K562 (cell line): Measurements from ENCODE around the gene SDC3. TPM values are rescaled to one million over a fixed set of nuclear protein-coding genes. Genes with fewer than 3 reads are reported as not detected.
A peak's percentile ranks its signal among the peaks of the same experiment; 100 is the strongest.

Source experiments
- ATAC-seq: fragments of 200-7000 bp; cut with Tn5 transposase; 3 replicates; pipeline ENCODE4 v1.9.1; 2020; ENCODE audit warnings: moderate library complexity
- Bru-seq: library from RNA; stranded (reverse); fragments of 400-500 nt; gene quantifications from one replicate; lab custom pipeline; 2021; lab: Mats Ljungman, UMichigan
- BruChase-seq, 2 experiments: library from RNA; stranded (reverse); fragments of 400-500 nt; gene quantifications; one replicate each; lab custom pipeline; 2021; lab: Mats Ljungman, UMichigan
- BruUV-seq: library from RNA; stranded (reverse); fragments of 400-500 nt; replicated peaks from 2 replicates; lab custom pipeline; 2021; lab: Mats Ljungman, UMichigan
- CTCF ChIA-PET: fragments of 300-600 bp; formaldehyde crosslinking; extraction: SDS; loops from one replicate; lab custom pipeline; 2021; ENCODE audit warnings: low intra/inter-chr PET ratio; lab: Yijun Ruan, JAX
- POLR2A ChIA-PET: fragments of 300-600, 350-650 bp; sonication (Branson Sonifier 250); formaldehyde crosslinking; extraction: SDS; loops from one replicate; lab custom pipeline; 2021; ENCODE audit warnings: antibody characterized with exemption, inconsistent platforms; lab: Yijun Ruan, JAX
- DNase-seq, 4 experiments: peaks; one replicate each; pipeline versions ENCODE4 v3.0.0 to v3.0.0-alpha.2; 2011 to 2018; ENCODE audit warnings: low spot score in 3 of 4, mixed read lengths in 3 of 4; ENCODE audit errors: extremely low read depth in 1 of 4
- FAIRE-seq: peaks from 2 replicates; lab custom pipeline; 2011; peaks lifted over from hg19 to GRCh38; lab: Jason Lieb, UNC
- H2AFZ ChIP-seq: 2 replicates; pipeline ENCODE4 v1.6.0; 2011; ENCODE audit warnings: low read depth, low read length, control low read depth, inconsistent platforms
- H3K27ac ChIP-seq: fragments of 200-600 bp; 3 replicates; pipeline ENCODE4 v1.8.0; 2011; ENCODE audit warnings: low read depth, mild to moderate bottlenecking, control low read depth, inconsistent platforms, low read length, moderate library complexity, mixed read lengths; ENCODE audit errors: extremely low read depth
- H3K27me3 ChIP-seq, 2 experiments: fragments of 300-600 bp in 1 of 2; 2 replicates in 1 of 2; 3 replicates in 1 of 2; pipeline versions ENCODE4 v1.6.0 to v1.8.0; 2011; ENCODE audit warnings: inconsistent platforms in 2 of 2, low read length in 2 of 2, mild to moderate bottlenecking in 1 of 2, mixed read lengths in 1 of 2, moderate library complexity in 1 of 2; ENCODE audit not compliant: control insufficient read depth in 2 of 2, insufficient read depth in 2 of 2
- H3K36me3 ChIP-seq: fragments of 300-600 bp; 3 replicates; pipeline ENCODE4 v1.8.0; 2011; ENCODE audit warnings: mild to moderate bottlenecking, low read length, inconsistent platforms; ENCODE audit not compliant: control insufficient read depth, insufficient read depth
- H3K4me1 ChIP-seq, 2 experiments: fragments of 200-600 bp in 1 of 2; replicated peaks in 1 of 2; 2 replicates in 1 of 2; 3 replicates in 1 of 2; pipeline versions ENCODE4 v1.5.1 to v1.8.0; 2011; ENCODE audit warnings: inconsistent platforms in 2 of 2, low read length in 2 of 2, mild to moderate bottlenecking in 1 of 2, mixed read lengths in 1 of 2, moderate library complexity in 1 of 2; ENCODE audit not compliant: control insufficient read depth in 2 of 2, insufficient read depth in 2 of 2
- H3K4me2 ChIP-seq: 2 replicates; pipeline ENCODE4 v1.6.1; 2011; ENCODE audit warnings: low read length, control low read depth, inconsistent platforms, mixed read lengths; ENCODE audit not compliant: insufficient read depth
- H3K4me3 ChIP-seq: fragments of 200-600 bp; sonication (generic), shearing (Covaris generic); 2 replicates; pipeline ENCODE4 v1.5.1; 2016; ENCODE audit warnings: control low read depth, inconsistent platforms
- H3K79me2 ChIP-seq: fragments of 200-600 bp; 3 replicates; pipeline ENCODE4 v1.8.0; 2011; ENCODE audit warnings: low read length, inconsistent platforms; ENCODE audit not compliant: control insufficient read depth, insufficient read depth
- H3K9ac ChIP-seq, 2 experiments: 2 replicates each; pipeline versions ENCODE4 v1.6.0 to v1.6.1; 2011; ENCODE audit warnings: low read depth in 2 of 2, low read length in 2 of 2, control low read depth in 1 of 2, inconsistent platforms in 1 of 2, mild to moderate bottlenecking in 1 of 2, mixed read lengths in 1 of 2; ENCODE audit not compliant: insufficient read depth in 1 of 2
- H3K9me1 ChIP-seq: one replicate; pipeline ENCODE4 v1.6.0; 2011; ENCODE audit warnings: inconsistent platforms, mild to moderate bottlenecking, low read length, moderate library complexity; ENCODE audit not compliant: control insufficient read depth, insufficient read depth
- H3K9me3 ChIP-seq: replicated peaks from 2 replicates; pipeline ENCODE4 v1.5.1; 2011; ENCODE audit warnings: low read depth, low read length, inconsistent platforms; ENCODE audit not compliant: control insufficient read depth, insufficient read depth
- H4K20me1 ChIP-seq: replicated peaks from 2 replicates; pipeline ENCODE4 v1.6.1; 2011; ENCODE audit warnings: low read length, inconsistent platforms, mixed read lengths; ENCODE audit not compliant: control insufficient read depth, insufficient read depth
- ARID1B ChIP-seq: fragments of 450-650 bp; IDR thresholded peaks from 2 replicates; pipeline ENCODE4 v1.6.1; 2016; ENCODE audit warnings: antibody characterized with exemption, mild to moderate bottlenecking, inconsistent platforms
- EGR1 ChIP-seq: fragments of 450-650 bp; conservative IDR thresholded peaks from 2 replicates; pipeline ENCODE4 v1.6.1; 2017; ENCODE audit warnings: mild to moderate bottlenecking
- FOXP1 ChIP-seq: sonication (generic); formaldehyde crosslinking; IDR thresholded peaks from 2 replicates; pipeline ENCODE4 v1.8.0; 2022; ENCODE audit warnings: mild to moderate bottlenecking, missing genetic modification reagents
- GABPB1 ChIP-seq: sonication (generic); formaldehyde crosslinking; IDR thresholded peaks from 2 replicates; pipeline ENCODE4 v1.8.0; 2022; ENCODE audit warnings: mild to moderate bottlenecking, missing genetic modification reagents
- KDM1A ChIP-seq, 2 experiments: fragments of 450-650 bp; IDR thresholded peaks; 2 replicates each; pipeline ENCODE4 v1.6.1; 2016; ENCODE audit warnings: mild to moderate bottlenecking in 2 of 2
- MTA2 ChIP-seq: fragments of 450-650 bp; IDR thresholded peaks from 2 replicates; pipeline ENCODE4 v1.6.1; 2016; ENCODE audit warnings: low read depth
- NCOA4 ChIP-seq: fragments of 450-650 bp; IDR thresholded peaks from 2 replicates; pipeline ENCODE4 v1.6.1; 2018; ENCODE audit warnings: mild to moderate bottlenecking; ENCODE audit not compliant: partially characterized antibody
- NFIC ChIP-seq: fragments of 450-650 bp; IDR thresholded peaks from 2 replicates; pipeline ENCODE4 v1.6.1; 2017; ENCODE audit warnings: mild to moderate bottlenecking, inconsistent platforms
- OTX1 ChIP-seq: fragments of 450-650 bp; formaldehyde crosslinking; IDR thresholded peaks from 2 replicates; pipeline ENCODE4 v1.4.0; 2022; ENCODE audit warnings: mild to moderate bottlenecking
- RB1 ChIP-seq: fragments of 450-650 bp; IDR thresholded peaks from 2 replicates; pipeline ENCODE4 v1.6.1; 2017; ENCODE audit warnings: low read depth, mild to moderate bottlenecking
- RBFOX2 ChIP-seq: fragments of 200-400 bp; formaldehyde crosslinking; IDR thresholded peaks from 2 replicates; pipeline ENCODE4 v1.6.1; 2017; ENCODE audit warnings: low read depth, mild to moderate bottlenecking, low read length, moderate library complexity
- SETDB1 ChIP-seq: IDR thresholded peaks from one replicate; pipeline ENCODE4 v1.6.1; 2012; ENCODE audit warnings: low read length, control low read depth, inconsistent platforms
- TBP ChIP-seq: optimal IDR thresholded peaks from 2 replicates; pipeline ENCODE3; 2011; ENCODE audit warnings: low read depth, low read length, improper control_type of control experiment
- ZNF740 ChIP-seq, 3 experiments: fragments of 200-800 bp in 1 of 3; sonication (Bioruptor generic) in 1 of 3; sonication (generic) in 1 of 3; formaldehyde crosslinking in 1 of 3; IDR thresholded peaks; 2 replicates each; pipeline versions ENCODE4 v1.6.1 to v1.8.0; 2016 to 2022; ENCODE audit warnings: mild to moderate bottlenecking in 2 of 3, missing compliant biosample characterization in 2 of 3, missing genetic modification characterization in 2 of 3, missing genetic modification reagents in 1 of 3
- WGBS: fragments of 100-300 bp; shearing (Covaris generic); methylation state at CpG from one replicate; pipeline ENCODE4 v1.1.6; 2016; ENCODE audit warnings: low coverage, mixed read lengths; ENCODE audit not compliant: insufficient coverage; ENCODE audit errors: missing lambda C conversion rate; 5-methylcytosine and 5-hydroxymethylcytosine counted together
- in situ Hi-C: fragments of 300-500 bp; cut with MboI; formaldehyde crosslinking; loops from 4 replicates; pipeline ENCODE4 v1.15.0; 2018; ENCODE audit warnings: inconsistent platforms, mixed read lengths
- intact Hi-C: fragments of 100-400 bp; cut with micrococcal nuclease; formaldehyde crosslinking; loops from 2 replicates; pipeline ENCODE4 v1.14.2; 2022
- long read RNA-seq, 3 experiments: library from polyadenylated mRNA in 2 of 3; library from RNA in 1 of 3; unstranded in 2 of 3; stranded (forward) in 1 of 3; transcript quantifications; one replicate each; pipeline ENCODE4 v2.0.0, GENCODE V29; 2019 to 2022
- polyA minus RNA-seq, 3 experiments: library from RNA; depleted of rRNA, polyadenylated mRNA; stranded (reverse); fragments of >200 nt; gene quantifications; 2 replicates each; pipeline ENCODE4 v1.2.3, GENCODE V29; 2011
- polyA plus RNA-seq, 8 experiments: library from polyadenylated mRNA; depleted of rRNA in 4 of 8; stranded (reverse) in 5 of 8; unstranded in 3 of 8; fragments of >200 nt; fragmentation: Nextera tagmentation in 2 of 8; fragmentation: Illumina TruSeq in 1 of 8; extraction: Ambion mirVana in 2 of 8; extraction: Trizol in 1 of 8; gene quantifications; 2 replicates each; pipeline versions ENCODE4 v1.2.1 to v1.2.3, GENCODE V29; 2011 to 2014; ENCODE audit warnings: inconsistent platforms in 1 of 8, missing spikeins in 1 of 8
- total RNA-seq, 7 experiments: library from RNA; depleted of rRNA in 6 of 7; stranded (reverse); fragments of >200 nt in 6 of 7; fragmentation: Illumina TruSeq in 2 of 7; extraction: Trizol in 2 of 7; gene quantifications; 2 replicates each; pipeline versions ENCODE4 v1.2.1 to v1.2.3, GENCODE V29; 2011 to 2021; ENCODE audit warnings: low replicate concordance in 1 of 7

Gene SDC3
- total RNA-seq (2011; cell fraction: chromatin; rRNA removed; ENCODE audit: low replicate concordance) = 13.1 and 24.6 TPM in 2 replicates
- total RNA-seq (2011; cell fraction: nucleolus; rRNA removed) = 24.0 and 32.2 TPM in 2 replicates
- total RNA-seq (2011; cell fraction: nucleoplasm; rRNA removed) = 29.8 and 31.2 TPM in 2 replicates
- 12.1 and 20.7 TPM in 2 replicates for total RNA-seq (2014; rRNA removed)
- total RNA-seq (2014; rRNA removed; fragmentation: Illumina TruSeq; extraction: Trizol) = 8.6 and 9.0 TPM in 2 replicates
- total RNA-seq (2015; rRNA removed; fragmentation: Illumina TruSeq; extraction: Trizol) = 17.6 and 18.3 TPM in 2 replicates
- 39.4 and 44.1 TPM in 2 replicates for total RNA-seq (2021)
- 6.5 and 8.9 TPM in 2 replicates for polyA plus RNA-seq (2011; rRNA removed)
- polyA plus RNA-seq (2011; cell fraction: cytosol; rRNA removed) = 8.4 and 12.2 TPM in 2 replicates
- 15.0 and 19.6 TPM in 2 replicates for polyA plus RNA-seq (2011; cell fraction: nucleus; rRNA removed)
- polyA plus RNA-seq (2012) = 39.4 and 99.6 TPM in 2 replicates
- 30.5 and 39.3 TPM in 2 replicates for polyA plus RNA-seq (2014; fragmentation: Illumina TruSeq; extraction: Trizol)
- polyA plus RNA-seq (2014; fragmentation: Nextera tagmentation; extraction: Ambion mirVana) = under 1 TPM; 0.38 to 0.56 TPM
- 20.4 and 24.5 TPM in 2 replicates for polyA plus RNA-seq (2014; rRNA removed)
- 4.6 and 6.4 TPM in 2 replicates for polyA minus RNA-seq (2011; rRNA and poly(A)+ RNA removed)
- polyA minus RNA-seq (2011; cell fraction: cytosol; rRNA and poly(A)+ RNA removed) = 12.1 and 19.4 TPM in 2 replicates
- polyA minus RNA-seq (2011; cell fraction: nucleus; rRNA and poly(A)+ RNA removed) = 3.4 and 3.8 TPM in 2 replicates
- percentile 72 among the genes with signal in this experiment for Bru-seq, nascent RNA
- percentile 67 among the genes with signal in this experiment for BruChase-seq, experiment 1, labeled RNA remaining after a 2-hour chase
- percentile 65 among the genes with signal in this experiment for BruChase-seq, experiment 2, labeled RNA remaining after a 6-hour chase
- long read RNA-seq, experiment 1, full-length matches to known transcripts = 1 of 111 reads
- long read RNA-seq, experiment 1, partial matches to known transcripts = 0 of 111 reads
- long read RNA-seq, experiment 1, other reads (novel, unspliced or antisense) = 110 of 111 reads
- long read RNA-seq, experiment 2, full-length matches to known transcripts = 14 of 28 reads
- long read RNA-seq, experiment 2, partial matches to known transcripts = 0 of 28 reads
- long read RNA-seq, experiment 2, other reads (novel, unspliced or antisense) = 14 of 28 reads
- long read RNA-seq, experiment 3, partial matches to known transcripts = 0 of 5 reads
- long read RNA-seq, experiment 3, other reads (novel, unspliced or antisense) = 5 of 5 reads

- in situ Hi-C loops = no loop called here
- Histone ChIP-seq H3K4me3 (peak within 1 kb of the TSS; percentile 47), H3K79me2 (peaks cover 17% of the 10 kb centered on the region), H3K9me1 (no peaks in the 10 kb centered on the region), H3K9ac (peak within 1 kb of the TSS; percentile 54 to 92; a peak in 3 of 4 replicates), H4K20me1 (peaks cover 15% of the 10 kb centered on the region), H3K27ac (peak within 1 kb of the TSS; percentile 52), H2AFZ (peak within 1 kb of the TSS; percentile 80), H3K4me2 (peak within 1 kb of the TSS; percentile 70), H3K9me3 (no peaks in the 10 kb centered on the region), H3K4me1 (peaks cover 24 to 55% of the 10 kb centered on the region in 2 experiments), H3K36me3 (no peaks in the 10 kb centered on the region), H3K27me3 (no peaks in the 10 kb centered on the region)
- POLR2A ChIA-PET = interaction anchor here (0.9 to 1.6 kb wide), 4 partner anchors 105 to 189 kb away, joined by 3 to 8 read pairs (median 4); no protein-coding TSS in a partner anchor
- ATAC-seq (peak; percentile 72), FAIRE-seq (peak; percentile 55), DNase-seq (peak; percentile 66 to 87 (median 80))
- intact Hi-C loops = no loop called here
- TSS peak; percentile 54 for BruUV-seq
- 9% methylated on average over 24 of the region's 68 CpGs for WGBS
- CTCF ChIA-PET = interaction anchor here (4.7 to 4.8 kb wide), 2 partner anchors 106 to 126 kb away, joined by 90 to 109 read pairs; no protein-coding TSS in a partner anchor
- TF ChIP-seq ZNF740 (CRISPR knock-in tag; IDR thresholded peaks at IDR 0.05) (no peak), ZNF740 (tag; IDR thresholded peaks at IDR 0.05) (no peak), OTX1 (CRISPR knock-in tag) (no peak), FOXP1 (peak; percentile 22; the same call in 1 of the 2 replicates), RBFOX2 (peak; percentile 66; the same call in 1 of the 2 replicates), GABPB1 (CRISPR knock-in tag) (0 out of 2 replicates have a peak, but pooled peaks have one; percentile 60), TBP (no peak), NCOA4 (no peak), SETDB1 (no peak), EGR1 (0 out of 2 replicates have a peak, but pooled peaks have one; percentile 13), RB1 (peak; percentile 23; the same call in 1 of the 2 replicates), KDM1A (IDR thresholded peaks at IDR 0.05) (peak in 1 of 2 experiments; percentile 49; a peak in 2 of 4 replicates), ARID1B (peak; percentile 9; the same call in 1 of the 2 replicates), NFIC (no peak), MTA2 (no peak)
Observed at GRCh38 chr1:30908696-30909364, at the start of gene SDC3. SDC3 (minus strand) TSS chr1:30908758; CDS start chr1:30908586, 172 bp downstream.
